HEK293 (cell line): ENCODE measurements around the gene TCEA3.

Experiments
- EGR2 ChIP-seq: fragments of 450-650 bp; formaldehyde crosslinking; IDR thresholded peaks from 2 replicates; pipeline ENCODE4 v1.5.1; 2016; ENCODE audit warnings: low read depth, missing biosample characterization, missing genetic modification characterization
- GLIS2 ChIP-seq: fragments of 450-650 bp; formaldehyde crosslinking; IDR thresholded peaks from 2 replicates; pipeline ENCODE4 v1.5.1; 2016; ENCODE audit warnings: missing biosample characterization, missing genetic modification characterization
- SP7 ChIP-seq: fragments of 450-650 bp; formaldehyde crosslinking; IDR thresholded peaks from 2 replicates; pipeline ENCODE4 v1.5.1; 2016; ENCODE audit warnings: missing biosample characterization, missing genetic modification characterization
- ZBTB20 ChIP-seq: fragments of 450-650 bp; formaldehyde crosslinking; IDR thresholded peaks from 2 replicates; pipeline ENCODE4 v1.5.1; 2016; ENCODE audit warnings: missing biosample characterization, missing genetic modification characterization
- ZBTB48 ChIP-seq: fragments of 450-650 bp; formaldehyde crosslinking; IDR thresholded peaks from 2 replicates; pipeline ENCODE4 v1.5.1; 2016; ENCODE audit warnings: missing biosample characterization, missing genetic modification characterization
- ZFP3 ChIP-seq: fragments of 450-650 bp; formaldehyde crosslinking; IDR thresholded peaks from 2 replicates; pipeline ENCODE4 v1.5.1; 2016; ENCODE audit warnings: low read depth, missing biosample characterization, missing genetic modification characterization
- ZNF114 ChIP-seq: fragments of 450-650 bp; formaldehyde crosslinking; IDR thresholded peaks from 2 replicates; pipeline ENCODE4 v1.5.0; 2017; ENCODE audit warnings: missing biosample characterization, missing genetic modification characterization
- ZNF121 ChIP-seq: fragments of 450-650 bp; formaldehyde crosslinking; IDR thresholded peaks from 2 replicates; pipeline ENCODE4 v1.5.1; 2016; ENCODE audit warnings: missing biosample characterization, missing genetic modification characterization
- ZNF223 ChIP-seq: fragments of 450-650 bp; formaldehyde crosslinking; IDR thresholded peaks from 2 replicates; pipeline ENCODE4 v1.5.1; 2016; ENCODE audit warnings: missing biosample characterization, missing genetic modification characterization
- ZNF341 ChIP-seq: fragments of 450-650 bp; formaldehyde crosslinking; IDR thresholded peaks from 2 replicates; pipeline ENCODE4; 2016; ENCODE audit warnings: low read depth, missing biosample characterization, missing genetic modification characterization
- ZNF37A ChIP-seq: fragments of 450-650 bp; IDR thresholded peaks from 2 replicates; pipeline ENCODE4 v1.5.1; 2018; ENCODE audit warnings: missing biosample characterization, missing genetic modification characterization
- ZNF404 ChIP-seq: fragments of 450-650 bp; formaldehyde crosslinking; IDR thresholded peaks from 2 replicates; pipeline ENCODE4 v1.5.1; 2017; ENCODE audit warnings: missing biosample characterization, missing genetic modification characterization
- ZNF514 ChIP-seq: fragments of 450-650 bp; formaldehyde crosslinking; IDR thresholded peaks from 2 replicates; pipeline ENCODE4 v1.5.1; 2016; ENCODE audit warnings: missing biosample characterization, missing genetic modification characterization
- ZNF623 ChIP-seq: fragments of 450-650 bp; formaldehyde crosslinking; IDR thresholded peaks from 2 replicates; pipeline ENCODE4 v1.5.1; 2016; ENCODE audit warnings: missing biosample characterization, missing genetic modification characterization
- ZNF658 ChIP-seq: fragments of 450-650 bp; formaldehyde crosslinking; IDR thresholded peaks from 2 replicates; pipeline ENCODE4; 2016; ENCODE audit warnings: missing biosample characterization, missing genetic modification characterization
- ZNF776 ChIP-seq: fragments of 450-650 bp; formaldehyde crosslinking; IDR thresholded peaks from 2 replicates; pipeline ENCODE4 v1.5.0; 2017; ENCODE audit warnings: missing biosample characterization, missing genetic modification characterization, borderline replicate concordance
- ZNF791 ChIP-seq: fragments of 450-650 bp; formaldehyde crosslinking; IDR thresholded peaks from 2 replicates; pipeline ENCODE4 v1.5.1; 2016; ENCODE audit warnings: missing biosample characterization, missing genetic modification characterization
- TF ChIP-seq, protein P1 (sequence below): IDR thresholded peaks from 2 replicates; pipeline ENCODE4 v1.6.1; 2011; ENCODE audit warnings: mild to moderate bottlenecking, low read depth, low read length, borderline replicate concordance
- TF ChIP-seq, protein P2 (sequence below): fragments of 450-650 bp; formaldehyde crosslinking; IDR thresholded peaks from 2 replicates; pipeline ENCODE4 v1.5.1; 2017; ENCODE audit warnings: missing biosample characterization, missing genetic modification characterization
- TF ChIP-seq, protein P3 (sequence below): fragments of 450-650 bp; formaldehyde crosslinking; IDR thresholded peaks from 2 replicates; pipeline ENCODE4 v1.5.1; 2016; ENCODE audit warnings: missing biosample characterization, missing genetic modification characterization
- TF ChIP-seq, protein P4 (sequence below): fragments of 450-650 bp; formaldehyde crosslinking; IDR thresholded peaks from 2 replicates; pipeline ENCODE4 v1.5.1; 2016; ENCODE audit warnings: missing biosample characterization, missing genetic modification characterization
- TF ChIP-seq, protein P5 (sequence below): fragments of 450-650 bp; formaldehyde crosslinking; IDR thresholded peaks from 2 replicates; pipeline ENCODE4 v1.5.1; 2017; ENCODE audit warnings: missing biosample characterization, missing genetic modification characterization
- TF ChIP-seq, protein P6 (sequence below): fragments of 450-650 bp; formaldehyde crosslinking; IDR thresholded peaks from 2 replicates; pipeline ENCODE4 v1.5.1; 2016; ENCODE audit warnings: missing biosample characterization, missing genetic modification characterization
- TF ChIP-seq, protein P7 (sequence below): fragments of 450-650 bp; formaldehyde crosslinking; IDR thresholded peaks from 2 replicates; pipeline ENCODE4 v1.5.1; 2016; ENCODE audit warnings: missing biosample characterization, missing genetic modification characterization, low read depth

TCEA3 gene

DNA sequence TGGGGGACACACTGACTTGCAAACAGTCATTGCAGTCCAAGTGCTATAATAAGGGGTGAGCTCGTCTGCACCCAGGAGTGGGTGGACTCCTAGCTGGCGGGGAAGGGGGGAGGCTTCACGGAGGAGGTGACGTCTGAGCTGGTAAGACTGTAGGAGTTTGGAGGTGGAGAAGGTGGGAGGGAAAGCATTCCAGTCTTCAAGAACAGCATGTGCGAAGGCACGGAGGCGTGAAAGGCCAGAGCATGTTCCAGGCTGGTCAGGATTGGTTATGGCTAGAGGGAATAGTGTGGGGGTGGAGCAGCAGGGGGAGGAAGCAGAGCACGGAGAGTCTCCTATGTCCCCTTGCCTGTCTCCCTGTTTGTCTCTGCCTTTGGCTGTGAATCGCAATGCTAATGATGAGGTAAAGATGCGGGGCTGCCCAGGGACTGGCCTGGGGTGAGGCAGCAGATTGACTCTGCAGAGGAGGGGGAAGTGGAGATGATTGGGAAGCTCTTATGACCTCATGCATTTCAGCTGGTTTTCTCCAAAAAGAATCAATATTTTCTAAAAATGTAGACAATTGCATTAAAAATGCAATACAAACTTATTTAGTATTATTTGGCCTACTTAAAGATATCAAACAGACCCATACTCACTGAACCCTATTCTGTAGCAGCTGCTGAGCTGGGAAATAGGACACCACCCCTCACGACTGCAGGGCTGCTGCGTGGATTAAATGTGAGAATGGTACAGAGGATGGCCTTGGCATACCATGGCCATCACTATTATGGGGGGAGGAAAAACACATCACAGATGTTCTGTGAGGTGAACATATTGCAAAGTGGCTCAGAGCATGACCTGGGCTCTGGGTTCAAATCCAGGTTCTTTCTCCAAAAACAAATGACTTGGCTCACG, 52.3 kb downstream of the TCEA3 start (continued):
- TF ChIP-seq ZBTB20 (0 out of 2 replicates have a peak, but pooled peaks have one; percentile 9), ZNF37A (tag by site-specific recombination) (no peak), ZNF776 (no peak), ZNF658 (tag by site-specific recombination) (no peak), ZFP3 (tag by site-specific recombination) (peak; percentile 58), EGR2 (tag by site-specific recombination) (peak; percentile 100), ZNF121 (tag by site-specific recombination) (no peak), GLIS2 (tag by site-specific recombination) (no peak), ZNF791 (tag by site-specific recombination) (no peak), ZNF223 (no peak), SP7 (tag by site-specific recombination) (peak; percentile 79), ZNF114 (no peak), ZNF623 (tag by site-specific recombination) (peak; percentile 72), ZNF404 (no peak), ZNF514 (no peak), ZBTB48 (tag by site-specific recombination) (0 out of 2 replicates have a peak, but pooled peaks have one; percentile 32), ZNF341 (tag by site-specific recombination) (peak; percentile 73)
- TF ChIP-seq, protein P1, sequence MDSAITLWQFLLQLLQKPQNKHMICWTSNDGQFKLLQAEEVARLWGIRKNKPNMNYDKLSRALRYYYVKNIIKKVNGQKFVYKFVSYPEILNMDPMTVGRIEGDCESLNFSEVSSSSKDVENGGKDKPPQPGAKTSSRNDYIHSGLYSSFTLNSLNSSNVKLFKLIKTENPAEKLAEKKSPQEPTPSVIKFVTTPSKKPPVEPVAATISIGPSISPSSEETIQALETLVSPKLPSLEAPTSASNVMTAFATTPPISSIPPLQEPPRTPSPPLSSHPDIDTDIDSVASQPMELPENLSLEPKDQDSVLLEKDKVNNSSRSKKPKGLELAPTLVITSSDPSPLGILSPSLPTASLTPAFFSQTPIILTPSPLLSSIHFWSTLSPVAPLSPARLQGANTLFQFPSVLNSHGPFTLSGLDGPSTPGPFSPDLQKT: no peak
- TF ChIP-seq, protein P2, sequence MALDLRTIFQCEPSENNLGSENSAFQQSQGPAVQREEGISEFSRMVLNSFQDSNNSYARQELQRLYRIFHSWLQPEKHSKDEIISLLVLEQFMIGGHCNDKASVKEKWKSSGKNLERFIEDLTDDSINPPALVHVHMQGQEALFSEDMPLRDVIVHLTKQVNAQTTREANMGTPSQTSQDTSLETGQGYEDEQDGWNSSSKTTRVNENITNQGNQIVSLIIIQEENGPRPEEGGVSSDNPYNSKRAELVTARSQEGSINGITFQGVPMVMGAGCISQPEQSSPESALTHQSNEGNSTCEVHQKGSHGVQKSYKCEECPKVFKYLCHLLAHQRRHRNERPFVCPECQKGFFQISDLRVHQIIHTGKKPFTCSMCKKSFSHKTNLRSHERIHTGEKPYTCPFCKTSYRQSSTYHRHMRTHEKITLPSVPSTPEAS (tag by site-specific recombination): no peak
- TF ChIP-seq, protein P3, sequence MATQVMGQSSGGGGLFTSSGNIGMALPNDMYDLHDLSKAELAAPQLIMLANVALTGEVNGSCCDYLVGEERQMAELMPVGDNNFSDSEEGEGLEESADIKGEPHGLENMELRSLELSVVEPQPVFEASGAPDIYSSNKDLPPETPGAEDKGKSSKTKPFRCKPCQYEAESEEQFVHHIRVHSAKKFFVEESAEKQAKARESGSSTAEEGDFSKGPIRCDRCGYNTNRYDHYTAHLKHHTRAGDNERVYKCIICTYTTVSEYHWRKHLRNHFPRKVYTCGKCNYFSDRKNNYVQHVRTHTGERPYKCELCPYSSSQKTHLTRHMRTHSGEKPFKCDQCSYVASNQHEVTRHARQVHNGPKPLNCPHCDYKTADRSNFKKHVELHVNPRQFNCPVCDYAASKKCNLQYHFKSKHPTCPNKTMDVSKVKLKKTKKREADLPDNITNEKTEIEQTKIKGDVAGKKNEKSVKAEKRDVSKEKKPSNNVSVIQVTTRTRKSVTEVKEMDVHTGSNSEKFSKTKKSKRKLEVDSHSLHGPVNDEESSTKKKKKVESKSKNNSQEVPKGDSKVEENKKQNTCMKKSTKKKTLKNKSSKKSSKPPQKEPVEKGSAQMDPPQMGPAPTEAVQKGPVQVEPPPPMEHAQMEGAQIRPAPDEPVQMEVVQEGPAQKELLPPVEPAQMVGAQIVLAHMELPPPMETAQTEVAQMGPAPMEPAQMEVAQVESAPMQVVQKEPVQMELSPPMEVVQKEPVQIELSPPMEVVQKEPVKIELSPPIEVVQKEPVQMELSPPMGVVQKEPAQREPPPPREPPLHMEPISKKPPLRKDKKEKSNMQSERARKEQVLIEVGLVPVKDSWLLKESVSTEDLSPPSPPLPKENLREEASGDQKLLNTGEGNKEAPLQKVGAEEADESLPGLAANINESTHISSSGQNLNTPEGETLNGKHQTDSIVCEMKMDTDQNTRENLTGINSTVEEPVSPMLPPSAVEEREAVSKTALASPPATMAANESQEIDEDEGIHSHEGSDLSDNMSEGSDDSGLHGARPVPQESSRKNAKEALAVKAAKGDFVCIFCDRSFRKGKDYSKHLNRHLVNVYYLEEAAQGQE: no peak
- TF ChIP-seq, protein P4, sequence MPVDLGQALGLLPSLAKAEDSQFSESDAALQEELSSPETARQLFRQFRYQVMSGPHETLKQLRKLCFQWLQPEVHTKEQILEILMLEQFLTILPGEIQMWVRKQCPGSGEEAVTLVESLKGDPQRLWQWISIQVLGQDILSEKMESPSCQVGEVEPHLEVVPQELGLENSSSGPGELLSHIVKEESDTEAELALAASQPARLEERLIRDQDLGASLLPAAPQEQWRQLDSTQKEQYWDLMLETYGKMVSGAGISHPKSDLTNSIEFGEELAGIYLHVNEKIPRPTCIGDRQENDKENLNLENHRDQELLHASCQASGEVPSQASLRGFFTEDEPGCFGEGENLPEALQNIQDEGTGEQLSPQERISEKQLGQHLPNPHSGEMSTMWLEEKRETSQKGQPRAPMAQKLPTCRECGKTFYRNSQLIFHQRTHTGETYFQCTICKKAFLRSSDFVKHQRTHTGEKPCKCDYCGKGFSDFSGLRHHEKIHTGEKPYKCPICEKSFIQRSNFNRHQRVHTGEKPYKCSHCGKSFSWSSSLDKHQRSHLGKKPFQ: no peak
- TF ChIP-seq, protein P5, sequence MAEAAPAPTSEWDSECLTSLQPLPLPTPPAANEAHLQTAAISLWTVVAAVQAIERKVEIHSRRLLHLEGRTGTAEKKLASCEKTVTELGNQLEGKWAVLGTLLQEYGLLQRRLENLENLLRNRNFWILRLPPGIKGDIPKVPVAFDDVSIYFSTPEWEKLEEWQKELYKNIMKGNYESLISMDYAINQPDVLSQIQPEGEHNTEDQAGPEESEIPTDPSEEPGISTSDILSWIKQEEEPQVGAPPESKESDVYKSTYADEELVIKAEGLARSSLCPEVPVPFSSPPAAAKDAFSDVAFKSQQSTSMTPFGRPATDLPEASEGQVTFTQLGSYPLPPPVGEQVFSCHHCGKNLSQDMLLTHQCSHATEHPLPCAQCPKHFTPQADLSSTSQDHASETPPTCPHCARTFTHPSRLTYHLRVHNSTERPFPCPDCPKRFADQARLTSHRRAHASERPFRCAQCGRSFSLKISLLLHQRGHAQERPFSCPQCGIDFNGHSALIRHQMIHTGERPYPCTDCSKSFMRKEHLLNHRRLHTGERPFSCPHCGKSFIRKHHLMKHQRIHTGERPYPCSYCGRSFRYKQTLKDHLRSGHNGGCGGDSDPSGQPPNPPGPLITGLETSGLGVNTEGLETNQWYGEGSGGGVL (tag by site-specific recombination): no peak; the same call in none of the 2 replicates
- TF ChIP-seq, protein P6, sequence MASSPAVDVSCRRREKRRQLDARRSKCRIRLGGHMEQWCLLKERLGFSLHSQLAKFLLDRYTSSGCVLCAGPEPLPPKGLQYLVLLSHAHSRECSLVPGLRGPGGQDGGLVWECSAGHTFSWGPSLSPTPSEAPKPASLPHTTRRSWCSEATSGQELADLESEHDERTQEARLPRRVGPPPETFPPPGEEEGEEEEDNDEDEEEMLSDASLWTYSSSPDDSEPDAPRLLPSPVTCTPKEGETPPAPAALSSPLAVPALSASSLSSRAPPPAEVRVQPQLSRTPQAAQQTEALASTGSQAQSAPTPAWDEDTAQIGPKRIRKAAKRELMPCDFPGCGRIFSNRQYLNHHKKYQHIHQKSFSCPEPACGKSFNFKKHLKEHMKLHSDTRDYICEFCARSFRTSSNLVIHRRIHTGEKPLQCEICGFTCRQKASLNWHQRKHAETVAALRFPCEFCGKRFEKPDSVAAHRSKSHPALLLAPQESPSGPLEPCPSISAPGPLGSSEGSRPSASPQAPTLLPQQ (tag by site-specific recombination): no peak
- TF ChIP-seq, protein P7, sequence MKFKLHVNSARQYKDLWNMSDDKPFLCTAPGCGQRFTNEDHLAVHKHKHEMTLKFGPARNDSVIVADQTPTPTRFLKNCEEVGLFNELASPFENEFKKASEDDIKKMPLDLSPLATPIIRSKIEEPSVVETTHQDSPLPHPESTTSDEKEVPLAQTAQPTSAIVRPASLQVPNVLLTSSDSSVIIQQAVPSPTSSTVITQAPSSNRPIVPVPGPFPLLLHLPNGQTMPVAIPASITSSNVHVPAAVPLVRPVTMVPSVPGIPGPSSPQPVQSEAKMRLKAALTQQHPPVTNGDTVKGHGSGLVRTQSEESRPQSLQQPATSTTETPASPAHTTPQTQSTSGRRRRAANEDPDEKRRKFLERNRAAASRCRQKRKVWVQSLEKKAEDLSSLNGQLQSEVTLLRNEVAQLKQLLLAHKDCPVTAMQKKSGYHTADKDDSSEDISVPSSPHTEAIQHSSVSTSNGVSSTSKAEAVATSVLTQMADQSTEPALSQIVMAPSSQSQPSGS (tag by site-specific recombination): 0 out of 2 replicates have a peak, but pooled peaks have one; percentile 16
